GM23248 (cell line): ENCODE data around the gene KDM5A.

Experiments
- EZH2 ChIP-seq: fragments of 200-600 bp; sonication (generic); IDR thresholded peaks from 2 replicates; pipeline ENCODE4 v1.6.1; 2018; ENCODE audit warnings: antibody characterized with exemption, mild to moderate bottlenecking; ENCODE audit not compliant: insufficient read depth, poor library complexity, severe bottlenecking
- EZH2phosphoT487 ChIP-seq: fragments of 200-600 bp; sonication (generic); IDR thresholded peaks from 2 replicates; pipeline ENCODE4 v1.6.1; 2018; ENCODE audit warnings: antibody characterized with exemption, moderate library complexity, mild to moderate bottlenecking, low read depth; ENCODE audit not compliant: insufficient read depth

DNA sequence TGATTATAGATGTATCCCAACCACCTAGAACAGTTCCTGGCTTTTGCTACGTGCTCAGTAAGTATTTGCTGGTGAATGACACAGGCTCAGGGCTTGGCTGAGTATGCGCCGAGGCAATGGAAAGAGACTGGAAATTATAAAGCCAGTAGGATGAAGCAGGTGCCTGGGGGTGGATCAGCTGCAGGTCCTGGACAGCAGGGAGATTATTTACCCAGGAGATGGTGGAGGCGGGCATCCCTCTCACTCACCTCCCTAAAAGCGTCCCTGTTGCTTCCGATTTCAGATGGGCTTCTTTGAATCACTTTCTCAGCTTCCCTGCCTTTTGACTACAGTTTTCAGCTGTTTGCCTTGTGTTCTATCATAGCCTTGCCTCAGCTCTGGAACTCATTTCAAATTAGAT, 132.9 kb downstream of the KDM5A start:
- no peak for TF ChIP-seq EZH2
- TF ChIP-seq EZH2phosphoT487, result no peak
